NT2/D1 (cell line): ENCODE results near the gene PRR30.

Experiments
- SUZ12 ChIP-seq: IDR thresholded peaks from 2 replicates; pipeline ENCODE4 v1.6.1; 2011; ENCODE audit not compliant: insufficient read length, insufficient read depth; ENCODE audit errors: extremely low read depth
- ZNF274 ChIP-seq: IDR thresholded peaks from 2 replicates; pipeline ENCODE4 v1.6.1; 2011; ENCODE audit warnings: mild to moderate bottlenecking, low read depth, low read length

- TF ChIP-seq ZNF274 (no peak), SUZ12 (no peak)
Observed at GRCh38 chr2:27177441-27178351, 38.5 kb upstream of the PRR30 start.
